SK-N-SH (cell line): ENCODE measurements around the gene LYRM4. TPM values are rescaled to one million over a fixed set of nuclear protein-coding genes. Genes with fewer than 3 reads are reported as not detected.

Experiments used
- CTCF ChIA-PET: fragments of 300-600, 350-600 bp; formaldehyde crosslinking; extraction: SDS; loops from one replicate; lab custom pipeline; 2021; lab: Yijun Ruan, JAX
- POLR2A ChIA-PET: fragments of 350-600 bp; sonication (Branson Sonifier 250); formaldehyde crosslinking; extraction: SDS; loops from one replicate; lab custom pipeline; 2020; ENCODE audit warnings: antibody characterized with exemption, inconsistent platforms; lab: Yijun Ruan, JAX
- DNase-seq: peaks from one replicate; pipeline ENCODE4 v3.0.0; 2012
- H2AFZ ChIP-seq: fragments of 200-600 bp; sonication (generic); 2 replicates; pipeline ENCODE4 v1.8.1; 2016; ENCODE audit warnings: antibody characterized with exemption, mild to moderate bottlenecking, low read depth
- H3F3A ChIP-seq: fragments of 200-600 bp; sonication (generic); replicated peaks from 2 replicates; pipeline ENCODE3; 2016; ENCODE audit warnings: antibody characterized with exemption, mild to moderate bottlenecking; ENCODE audit not compliant: insufficient read depth
- H3K27ac ChIP-seq, 2 experiments: fragments of 200-500 bp in 1 of 2; fragments of 200-600 bp in 1 of 2; sonication (Bioruptor generic) in 1 of 2; sonication (generic), shearing (Covaris generic) in 1 of 2; 2 replicates each; pipeline versions ENCODE4 v1.5.1 to v1.6.1; 2014 to 2016; ENCODE audit warnings: low read depth in 2 of 2, inconsistent platforms in 1 of 2, low read length in 1 of 2, mild to moderate bottlenecking in 1 of 2, mixed read lengths in 1 of 2
- H3K27me3 ChIP-seq: fragments of 200-600 bp; sonication (generic), shearing (Covaris generic); 2 replicates; pipeline ENCODE4 v1.6.1; 2016; ENCODE audit warnings: mixed run types; ENCODE audit not compliant: insufficient read depth
- H3K36me3 ChIP-seq, 2 experiments: fragments of 200-500 bp in 1 of 2; fragments of 200-600 bp in 1 of 2; sonication (Bioruptor generic) in 1 of 2; sonication (generic) in 1 of 2; replicated peaks in 1 of 2; 2 replicates each; pipeline versions ENCODE3 to v1.5.1; 2014 to 2016; ENCODE audit warnings: low read length in 1 of 2, mild to moderate bottlenecking in 1 of 2; ENCODE audit not compliant: insufficient read depth in 2 of 2, control insufficient read depth in 1 of 2
- H3K4me1 ChIP-seq, 2 experiments: fragments of 200-500 bp in 1 of 2; fragments of 200-600 bp in 1 of 2; sonication (Bioruptor generic) in 1 of 2; sonication (generic), shearing (Covaris generic) in 1 of 2; 2 replicates each; pipeline versions ENCODE4 v1.5.1 to v1.6.1; 2014 to 2016; ENCODE audit warnings: low read depth in 1 of 2, low read length in 1 of 2, mixed run types in 1 of 2; ENCODE audit not compliant: insufficient read depth in 2 of 2, control insufficient read depth in 1 of 2
- H3K4me2 ChIP-seq: fragments of 200-600 bp; sonication (generic), shearing (Covaris generic); 2 replicates; pipeline ENCODE4 v1.6.1; 2017; ENCODE audit warnings: mixed run types
- H3K4me3 ChIP-seq, 2 experiments: fragments of 200-500 bp in 1 of 2; fragments of 200-600 bp in 1 of 2; sonication (Bioruptor generic) in 1 of 2; sonication (generic), shearing (Covaris generic) in 1 of 2; 2 replicates each; pipeline versions ENCODE4 v1.5.1 to v1.8.1; 2014 to 2016; ENCODE audit warnings: low read depth in 2 of 2, inconsistent platforms in 1 of 2, low read length in 1 of 2, mild to moderate bottlenecking in 1 of 2, mixed read lengths in 1 of 2, moderate library complexity in 1 of 2
- H3K79me2 ChIP-seq: fragments of 200-600 bp; sonication (generic); 2 replicates; pipeline ENCODE4 v1.8.1; 2017; ENCODE audit warnings: mild to moderate bottlenecking; ENCODE audit not compliant: insufficient read depth
- H3K9ac ChIP-seq: fragments of 200-600 bp; sonication (generic); 2 replicates; pipeline ENCODE4 v1.6.1; 2017; ENCODE audit warnings: mixed run types
- H3K9me2 ChIP-seq: fragments of 200-600 bp; sonication (generic); 2 replicates; pipeline ENCODE4 v1.6.1; 2017; ENCODE audit warnings: mixed run types
- H3K9me3 ChIP-seq: fragments of 200-600 bp; sonication (generic); 2 replicates; pipeline ENCODE4 v1.6.1; 2017; ENCODE audit warnings: mixed run types, mild to moderate bottlenecking, moderate library complexity
- H4K20me1 ChIP-seq: fragments of 200-600 bp; sonication (generic); 2 replicates; pipeline ENCODE4 v1.6.1; 2017; ENCODE audit warnings: mild to moderate bottlenecking, mixed run types; ENCODE audit not compliant: insufficient read depth
- CHD2 ChIP-seq: fragments of 150-350 bp; IDR thresholded peaks from 2 replicates; pipeline ENCODE4 v1.6.1; 2018; ENCODE audit warnings: low read length; ENCODE audit not compliant: partially characterized antibody
- ELF1 ChIP-seq: IDR thresholded peaks from 2 replicates; pipeline ENCODE4 v1.4.0; 2012
- EZH2phosphoT487 ChIP-seq: fragments of 200-600 bp; sonication (generic); IDR thresholded peaks from 2 replicates; pipeline ENCODE4 v1.6.1; 2017; ENCODE audit warnings: low read depth, mixed run types, mild to moderate bottlenecking, antibody characterized with exemption, moderate library complexity, borderline replicate concordance
- FOXJ3 ChIP-seq: sonication (generic); formaldehyde crosslinking; IDR thresholded peaks from 2 replicates; pipeline ENCODE4 v1.5.1; 2020; ENCODE audit warnings: mild to moderate bottlenecking, missing genetic modification reagents
- FOXM1 ChIP-seq: IDR thresholded peaks from 2 replicates; pipeline ENCODE4 v1.4.0; 2012; ENCODE audit warnings: low read depth, mild to moderate bottlenecking
- GATA2 ChIP-seq: sonication (generic); formaldehyde crosslinking; IDR thresholded peaks from 2 replicates; pipeline ENCODE4 v1.5.0; 2020; ENCODE audit warnings: mild to moderate bottlenecking, missing genetic modification reagents
- NFIC ChIP-seq: IDR thresholded peaks from 2 replicates; pipeline ENCODE4 v1.4.0; 2012; ENCODE audit warnings: borderline replicate concordance
- POLR2AphosphoS5 ChIP-seq: IDR thresholded peaks from 2 replicates; pipeline ENCODE4 v1.6.1; 2012; ENCODE audit warnings: low read depth, low read length
- RAD21 ChIP-seq: IDR thresholded peaks from 2 replicates; pipeline ENCODE4 v1.6.1; 2012; ENCODE audit warnings: mild to moderate bottlenecking, low read length
- RCOR1 ChIP-seq: fragments of 150-350 bp; IDR thresholded peaks from 2 replicates; pipeline ENCODE4 v1.6.1; 2017; ENCODE audit warnings: antibody characterized with exemption, low read length
- RFX5 ChIP-seq: IDR thresholded peaks from 2 replicates; pipeline ENCODE4 v1.6.1; 2012; ENCODE audit warnings: mild to moderate bottlenecking, improper control_type of control experiment, low read length
- RXRA ChIP-seq: IDR thresholded peaks from 2 replicates; pipeline ENCODE4 v1.4.0; 2012; ENCODE audit warnings: low read depth, mild to moderate bottlenecking, borderline replicate concordance
- SIN3A ChIP-seq: IDR thresholded peaks from 2 replicates; pipeline ENCODE4 v1.6.1; 2012; ENCODE audit warnings: low read depth, mild to moderate bottlenecking, low read length, moderate library complexity, borderline replicate concordance
- SMC3 ChIP-seq: IDR thresholded peaks from 2 replicates; pipeline ENCODE4 v1.6.1; 2012; ENCODE audit warnings: low read depth, low read length, improper control_type of control experiment
- TAF1 ChIP-seq: IDR thresholded peaks from 2 replicates; pipeline ENCODE4 v1.6.1; 2012; ENCODE audit warnings: low read depth, mild to moderate bottlenecking, low read length, moderate library complexity, borderline replicate concordance
- TCF12 ChIP-seq: IDR thresholded peaks from 2 replicates; pipeline ENCODE4 v1.4.0; 2012
- YY1 ChIP-seq: IDR thresholded peaks from 2 replicates; pipeline ENCODE4 v1.4.0; 2012; ENCODE audit warnings: low read depth, mild to moderate bottlenecking
- WGBS: methylation state at CpG from one replicate; pipeline ENCODE4 v1.1.6; 2017; ENCODE audit warnings: low lambda C conversion rate; 5-methylcytosine and 5-hydroxymethylcytosine counted together
- polyA plus RNA-seq, 3 experiments: library from polyadenylated mRNA; depleted of rRNA; stranded (reverse); fragments of >200 nt; gene quantifications; 2 replicates each; pipeline ENCODE4 v1.2.3, GENCODE V29; 2012
- TF ChIP-seq, protein P1 (sequence below): fragments of 150-350 bp; IDR thresholded peaks from 2 replicates; pipeline ENCODE4 v1.6.1; 2017; ENCODE audit warnings: antibody characterized with exemption, low read length, low read depth, borderline replicate concordance
- TF ChIP-seq, protein P2 (sequence below): IDR thresholded peaks from 2 replicates; pipeline ENCODE4 v1.4.0; 2012; ENCODE audit warnings: low read depth, borderline replicate concordance
- TF ChIP-seq, protein P3 (sequence below): IDR thresholded peaks from 2 replicates; pipeline ENCODE4 v1.4.0; 2012; ENCODE audit warnings: low read depth
- TF ChIP-seq, protein P4 (sequence below): fragments of 150-350 bp; IDR thresholded peaks from 2 replicates; pipeline ENCODE4 v1.6.1; 2016; ENCODE audit warnings: mild to moderate bottlenecking, low read depth, low read length

LYRM4 gene
- polyA plus RNA-seq, 1 of the 3 experiments (the other 2 are of a cell fraction): 37.2 TPM

DNA sequence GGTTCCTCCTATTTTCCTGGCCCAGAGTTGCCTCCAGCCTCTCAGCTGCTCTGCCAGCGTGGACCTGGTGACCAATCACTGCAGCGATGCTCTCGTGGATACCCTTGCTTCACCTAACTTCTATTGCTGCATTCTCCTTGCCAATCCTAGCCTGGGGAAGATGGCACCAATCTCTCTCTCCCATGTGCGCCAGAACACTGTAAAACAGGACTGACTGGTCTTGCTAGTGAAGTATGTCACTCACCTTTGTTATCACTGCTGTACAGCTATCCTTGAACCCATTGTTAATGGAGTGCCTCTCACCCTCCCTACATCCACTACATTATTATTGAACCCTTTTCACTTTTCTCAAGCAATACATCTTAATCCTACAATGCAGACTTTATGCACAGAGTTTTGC, 80.1 kb downstream of the LYRM4 start:
- no peak overlapping the region for H3K4me2 ChIP-seq
- no peak overlapping the region for H2AFZ ChIP-seq
- DNase-seq: no peak
- H3K36me3 ChIP-seq: no peaks in the 10 kb centered on the region
- ChIA-PET CTCF (interaction anchor here (3.3 kb wide), 1 partner anchor 37 kb away, joined by 14 read pairs; no protein-coding TSS in a partner anchor), POLR2A (no interaction called here)
- no peak overlapping the region for H3K9ac ChIP-seq
- no peaks in the 10 kb centered on the region for H3K9me3 ChIP-seq
- H3K4me3 ChIP-seq: no peak overlapping the region
- no peak overlapping the region for H3K27ac ChIP-seq
- no peaks in the 10 kb centered on the region for H3K4me1 ChIP-seq
- no peaks in the 10 kb centered on the region for H3K79me2 ChIP-seq
- H3K9me2 ChIP-seq: no peaks in the 10 kb centered on the region
- 94% methylated on average over 4 of the region's 4 CpGs for WGBS
- H4K20me1 ChIP-seq: no peaks in the 10 kb centered on the region
- no peaks in the 10 kb centered on the region for H3K27me3 ChIP-seq
- TF ChIP-seq YY1 (no peak), RXRA (no peak), RCOR1 (no peak), TCF12 (no peak), ELF1 (no peak), TAF1 (no peak), FOXJ3 (CRISPR knock-in tag) (no peak), FOXM1 (no peak), GATA2 (CRISPR knock-in tag) (no peak), CHD2 (no peak)
- TF ChIP-seq, protein P1, sequence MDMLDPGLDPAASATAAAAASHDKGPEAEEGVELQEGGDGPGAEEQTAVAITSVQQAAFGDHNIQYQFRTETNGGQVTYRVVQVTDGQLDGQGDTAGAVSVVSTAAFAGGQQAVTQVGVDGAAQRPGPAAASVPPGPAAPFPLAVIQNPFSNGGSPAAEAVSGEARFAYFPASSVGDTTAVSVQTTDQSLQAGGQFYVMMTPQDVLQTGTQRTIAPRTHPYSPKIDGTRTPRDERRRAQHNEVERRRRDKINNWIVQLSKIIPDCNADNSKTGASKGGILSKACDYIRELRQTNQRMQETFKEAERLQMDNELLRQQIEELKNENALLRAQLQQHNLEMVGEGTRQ: no peak
- TF ChIP-seq, protein P2, sequence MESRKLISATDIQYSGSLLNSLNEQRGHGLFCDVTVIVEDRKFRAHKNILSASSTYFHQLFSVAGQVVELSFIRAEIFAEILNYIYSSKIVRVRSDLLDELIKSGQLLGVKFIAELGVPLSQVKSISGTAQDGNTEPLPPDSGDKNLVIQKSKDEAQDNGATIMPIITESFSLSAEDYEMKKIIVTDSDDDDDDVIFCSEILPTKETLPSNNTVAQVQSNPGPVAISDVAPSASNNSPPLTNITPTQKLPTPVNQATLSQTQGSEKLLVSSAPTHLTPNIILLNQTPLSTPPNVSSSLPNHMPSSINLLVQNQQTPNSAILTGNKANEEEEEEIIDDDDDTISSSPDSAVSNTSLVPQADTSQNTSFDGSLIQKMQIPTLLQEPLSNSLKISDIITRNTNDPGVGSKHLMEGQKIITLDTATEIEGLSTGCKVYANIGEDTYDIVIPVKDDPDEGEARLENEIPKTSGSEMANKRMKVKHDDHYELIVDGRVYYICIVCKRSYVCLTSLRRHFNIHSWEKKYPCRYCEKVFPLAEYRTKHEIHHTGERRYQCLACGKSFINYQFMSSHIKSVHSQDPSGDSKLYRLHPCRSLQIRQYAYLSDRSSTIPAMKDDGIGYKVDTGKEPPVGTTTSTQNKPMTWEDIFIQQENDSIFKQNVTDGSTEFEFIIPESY: no peak
- TF ChIP-seq, protein P3, sequence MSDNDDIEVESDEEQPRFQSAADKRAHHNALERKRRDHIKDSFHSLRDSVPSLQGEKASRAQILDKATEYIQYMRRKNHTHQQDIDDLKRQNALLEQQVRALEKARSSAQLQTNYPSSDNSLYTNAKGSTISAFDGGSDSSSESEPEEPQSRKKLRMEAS: no peak
- peaks cover 5% of the 10 kb centered on the region for H3F3A ChIP-seq

DNA sequence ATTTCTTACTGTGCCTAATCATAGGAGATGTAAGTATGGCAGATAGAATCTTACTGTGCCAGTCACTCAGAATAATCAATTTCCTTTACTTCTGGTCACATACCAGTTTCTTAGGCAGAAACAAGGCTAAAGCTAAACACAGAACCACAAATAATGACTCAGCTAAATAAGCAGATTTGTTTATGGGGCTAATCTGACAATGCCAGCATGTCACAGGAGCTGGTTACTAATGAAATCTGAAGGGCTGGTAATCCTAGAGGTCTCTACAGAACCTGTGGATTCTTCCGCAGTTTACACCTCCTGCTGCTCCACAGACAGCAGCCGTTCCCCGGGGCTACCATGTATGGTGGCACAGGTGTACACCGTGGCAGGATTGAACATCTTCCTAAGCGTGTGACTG, 80.8 kb downstream of the LYRM4 start:
- Histone ChIP-seq H3K79me2 (no peaks in the 10 kb centered on the region), H3K9me2 (no peaks in the 10 kb centered on the region), H3K27ac (no peak overlapping the region), H2AFZ (no peak overlapping the region), H3K9me3 (no peaks in the 10 kb centered on the region), H3F3A (peaks cover 5% of the 10 kb centered on the region), H3K27me3 (no peaks in the 10 kb centered on the region), H4K20me1 (no peaks in the 10 kb centered on the region), H3K4me1 (peaks cover 0 to 2% of the 10 kb centered on the region in 2 experiments; a peak in 1 of 4 replicates), H3K4me3 (no peak overlapping the region), H3K4me2 (no peak overlapping the region), H3K9ac (no peak overlapping the region), H3K36me3 (no peaks in the 10 kb centered on the region)
- DNase-seq: no peak
- CTCF ChIA-PET: interaction anchor here (3.3 kb wide), 1 partner anchor 36 kb away, joined by 14 read pairs; no protein-coding TSS in a partner anchor
- TF ChIP-seq, protein P1: no peak
- TF ChIP-seq FOXJ3 (CRISPR knock-in tag): no peak
- no peak for TF ChIP-seq EZH2phosphoT487
- no peak for TF ChIP-seq RFX5
- no peak for TF ChIP-seq YY1
- no peak for TF ChIP-seq SMC3
- TF ChIP-seq RXRA: no peak
- no peak for TF ChIP-seq RAD21
- TF ChIP-seq NFIC: no peak
- TF ChIP-seq SIN3A: no peak
- TF ChIP-seq POLR2AphosphoS5: no peak
- TF ChIP-seq, protein P4, sequence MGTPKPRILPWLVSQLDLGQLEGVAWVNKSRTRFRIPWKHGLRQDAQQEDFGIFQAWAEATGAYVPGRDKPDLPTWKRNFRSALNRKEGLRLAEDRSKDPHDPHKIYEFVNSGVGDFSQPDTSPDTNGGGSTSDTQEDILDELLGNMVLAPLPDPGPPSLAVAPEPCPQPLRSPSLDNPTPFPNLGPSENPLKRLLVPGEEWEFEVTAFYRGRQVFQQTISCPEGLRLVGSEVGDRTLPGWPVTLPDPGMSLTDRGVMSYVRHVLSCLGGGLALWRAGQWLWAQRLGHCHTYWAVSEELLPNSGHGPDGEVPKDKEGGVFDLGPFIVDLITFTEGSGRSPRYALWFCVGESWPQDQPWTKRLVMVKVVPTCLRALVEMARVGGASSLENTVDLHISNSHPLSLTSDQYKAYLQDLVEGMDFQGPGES: no peak
- WGBS: 100% methylated on average over 5 of the region's 5 CpGs
- POLR2A ChIA-PET: no interaction called here
